Activated CD4-positive, alpha-beta memory T cell treated with anti-CD3 and anti-CD28 coated beads, Interleukin-2, amount 10 ng/mL, durations not matched to agents 7 days and 5 days (primary cell): ENCODE results near the gene ALKBH6. TPM values are rescaled to one million over a fixed set of nuclear protein-coding genes. Genes with fewer than 3 reads are reported as not detected.
"Not testable (repeated sequence)": the region's sequence is repeated elsewhere in the genome, so short reads cannot be mapped to it uniquely, and the experiment has no call there.

ENCODE experiments used
- CTCF ChIA-PET: fragments of 350-600 bp; sonication (Branson Sonifier 250); formaldehyde crosslinking; loops from one replicate; lab custom pipeline; 2021; ENCODE audit warnings: antibody characterized with exemption, inconsistent platforms; lab: Charles Lee
- POLR2A ChIA-PET: fragments of 350-600 bp; sonication (Branson Sonifier 250); formaldehyde crosslinking; loops from one replicate; lab custom pipeline; 2021; ENCODE audit warnings: antibody characterized with exemption; lab: Charles Lee
- DNase-seq: peaks from one replicate; pipeline ENCODE4 v3.0.0-alpha.2; 2020
- H3K27ac Mint-ChIP-seq: one replicate; pipeline ENCODE4 v1.8.0; 2021; ENCODE audit warnings: mild to moderate bottlenecking, mixed read lengths
- H3K27me3 Mint-ChIP-seq: one replicate; pipeline ENCODE4 v1.8.0; 2021; ENCODE audit warnings: mixed read lengths
- H3K36me3 Mint-ChIP-seq: one replicate; pipeline ENCODE4 v1.8.0; 2021; ENCODE audit warnings: low read depth, mixed read lengths
- H3K4me1 Mint-ChIP-seq: one replicate; pipeline ENCODE4 v1.8.0; 2021; ENCODE audit warnings: mixed read lengths
- H3K4me3 Mint-ChIP-seq: one replicate; pipeline ENCODE4 v1.8.0; 2021; ENCODE audit warnings: mild to moderate bottlenecking, mixed read lengths
- H3K9me3 Mint-ChIP-seq: one replicate; pipeline ENCODE4 v1.8.0; 2021; ENCODE audit warnings: mixed read lengths
- total RNA-seq, 2 experiments: library from RNA; stranded (reverse); gene quantifications; one replicate each; pipeline ENCODE4 v1.2.3, GENCODE V29; 2021

Gene ALKBH6
- total RNA-seq, 2 experiments from 2014 or later: 44.7 to 45.4 TPM

DNA sequence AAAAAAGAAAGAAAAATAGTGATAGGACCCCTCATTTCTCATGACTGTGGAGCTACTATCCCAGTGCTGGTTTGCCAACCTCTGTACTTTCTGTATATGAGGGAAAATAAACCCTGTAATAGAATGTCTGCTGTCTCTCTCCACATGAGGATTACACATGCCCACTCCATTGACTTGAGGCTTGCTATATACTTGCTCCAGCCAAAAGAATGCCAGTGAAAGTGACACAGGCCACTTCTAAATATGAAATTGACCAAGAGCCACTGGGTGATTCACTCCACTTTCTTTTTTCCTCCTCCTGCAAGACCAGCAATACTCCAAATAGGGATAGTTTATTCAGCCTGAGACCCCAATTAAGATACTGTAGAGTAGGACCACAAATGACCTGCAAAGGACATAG lies 33.8 kb upstream of the ALKBH6 start:
- peaks cover 13% of the 10 kb centered on the region for H3K4me1 Mint-ChIP-seq
- H3K9me3 Mint-ChIP-seq: no peaks in the 10 kb centered on the region
- CTCF ChIA-PET: no interaction called here
- H3K36me3 Mint-ChIP-seq: peaks cover 7% of the 10 kb centered on the region
- no peak overlapping the region for H3K27ac Mint-ChIP-seq
- POLR2A ChIA-PET: no interaction called here
- no peaks in the 10 kb centered on the region for H3K27me3 Mint-ChIP-seq
- no peak overlapping the region for H3K4me3 Mint-ChIP-seq
- no peak for DNase-seq

DNA sequence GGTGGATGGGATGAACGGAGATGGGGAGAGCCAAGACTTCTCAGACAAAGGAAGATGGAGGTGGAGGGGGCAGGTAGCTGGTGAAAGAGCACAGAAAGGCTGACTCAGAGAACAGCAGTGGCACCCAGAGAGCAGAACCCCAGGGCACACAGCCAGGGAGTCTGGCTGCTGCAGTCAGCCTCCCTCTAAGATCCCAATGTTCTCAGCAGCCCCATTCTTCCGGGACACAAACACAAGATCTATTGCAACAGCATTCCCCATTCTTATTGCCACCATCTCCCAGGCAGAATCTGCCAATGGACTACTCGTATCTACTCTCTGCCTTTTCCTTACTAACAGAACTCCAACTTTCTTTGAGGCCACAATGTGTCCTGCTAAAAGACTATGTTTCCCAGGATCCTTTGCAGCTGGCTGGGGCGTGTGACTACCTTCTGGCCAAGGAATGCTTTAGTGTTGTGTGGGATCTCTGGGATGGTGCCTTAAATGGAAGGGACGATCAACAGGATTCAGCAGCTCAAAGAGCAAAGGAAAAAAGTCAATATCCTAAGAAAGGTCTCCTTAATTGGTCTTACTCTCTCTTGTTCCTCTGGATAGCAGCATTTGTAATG lies 32.5 kb upstream of the ALKBH6 start:
- H3K36me3 Mint-ChIP-seq: peaks cover 7% of the 10 kb centered on the region
- ChIA-PET CTCF (no interaction called here), POLR2A (no interaction called here)
- no peak for DNase-seq
- H3K4me1 Mint-ChIP-seq: peaks cover 7% of the 10 kb centered on the region
- H3K9me3 Mint-ChIP-seq: no peaks in the 10 kb centered on the region
- no peak overlapping the region for H3K27ac Mint-ChIP-seq
- H3K27me3 Mint-ChIP-seq: no peaks in the 10 kb centered on the region
- no peak overlapping the region for H3K4me3 Mint-ChIP-seq

DNA sequence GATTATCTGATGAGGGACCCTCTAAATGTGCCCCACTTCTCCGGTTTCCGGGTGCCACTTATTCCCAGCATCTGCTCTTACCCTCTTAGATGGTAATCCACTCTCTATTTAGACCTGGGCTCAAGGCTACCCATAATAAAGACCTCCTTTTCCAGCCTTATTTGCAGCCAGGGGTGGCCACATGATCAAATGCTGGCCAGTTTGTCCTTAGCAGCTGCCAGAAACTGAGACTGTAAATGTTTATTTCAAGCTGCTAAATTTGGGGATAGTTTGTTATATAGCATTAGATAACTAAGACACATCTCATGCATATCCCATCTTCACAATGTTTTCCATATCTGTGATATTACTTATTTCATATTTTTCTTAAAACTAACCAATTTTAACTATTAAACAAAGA lies 29.9 kb upstream of the ALKBH6 start:
- POLR2A ChIA-PET: no interaction called here
- H3K27me3 Mint-ChIP-seq: no peaks in the 10 kb centered on the region
- no peak overlapping the region for H3K27ac Mint-ChIP-seq
- H3K36me3 Mint-ChIP-seq: peaks cover 10% of the 10 kb centered on the region
- H3K4me1 Mint-ChIP-seq: peaks cover 2% of the 10 kb centered on the region
- no peak overlapping the region for H3K4me3 Mint-ChIP-seq
- no peaks in the 10 kb centered on the region for H3K9me3 Mint-ChIP-seq
- CTCF ChIA-PET: interaction anchor here (0.6 to 1.2 kb wide), 2 partner anchors 10 to 47 kb away, joined by 3 read pairs; partner anchors contain the start of gene THAP8
- no peak for DNase-seq

DNA sequence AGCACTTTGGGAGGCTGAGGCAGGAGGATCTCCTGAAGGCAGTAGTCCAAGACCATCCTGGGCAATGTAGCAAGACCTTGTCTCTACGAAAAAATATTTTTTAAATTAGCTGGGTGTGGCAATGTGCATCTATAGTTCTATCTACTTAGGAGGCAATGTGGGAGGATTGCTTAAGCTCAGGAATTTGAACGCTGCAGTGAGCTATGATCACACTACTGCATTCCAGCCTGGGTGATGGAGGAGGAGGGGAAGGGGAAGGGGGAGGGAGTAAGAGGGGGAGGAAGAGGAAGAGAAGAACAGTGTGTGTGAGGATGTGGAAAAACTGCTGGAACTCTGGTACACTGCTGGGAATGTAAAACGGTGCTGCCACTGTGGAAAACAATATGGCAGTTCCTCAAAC lies 27.8 kb upstream of the ALKBH6 start:
- Mint-ChIP-seq H3K27ac (no peak overlapping the region), H3K4me1 (peaks cover 8% of the 10 kb centered on the region), H3K36me3 (peaks cover 10% of the 10 kb centered on the region), H3K9me3 (no peaks in the 10 kb centered on the region), H3K4me3 (no peak overlapping the region), H3K27me3 (no peaks in the 10 kb centered on the region)
- ChIA-PET POLR2A (no interaction called here), CTCF (no interaction called here)
- no peak for DNase-seq

DNA sequence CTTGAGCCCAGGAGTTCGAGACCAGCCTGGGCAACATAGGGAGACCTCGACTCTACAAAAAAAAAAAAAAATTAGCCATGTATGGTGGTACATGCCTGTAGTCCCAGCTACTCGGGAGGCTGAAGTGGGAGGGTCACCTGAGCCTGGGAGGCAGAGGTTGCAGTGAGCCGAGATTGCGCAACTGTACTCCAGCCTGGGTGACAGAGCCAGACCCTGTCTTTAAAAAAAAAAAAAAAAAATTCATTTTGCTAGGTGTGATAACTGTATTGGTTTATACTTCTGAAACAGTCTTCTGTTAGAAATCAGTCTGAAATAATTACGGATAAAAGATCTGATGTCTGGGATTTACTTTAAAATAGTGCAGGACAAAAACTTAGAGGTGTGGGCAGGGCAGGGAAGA lies 27.1 kb upstream of the ALKBH6 start:
- H3K4me1 Mint-ChIP-seq: peaks cover 14% of the 10 kb centered on the region
- DNase-seq, H3K27me3 Mint-ChIP-seq, H3K36me3 Mint-ChIP-seq, H3K4me3 Mint-ChIP-seq, CTCF ChIA-PET, H3K27ac Mint-ChIP-seq, H3K9me3 Mint-ChIP-seq, POLR2A ChIA-PET: not testable (repeated sequence)

DNA sequence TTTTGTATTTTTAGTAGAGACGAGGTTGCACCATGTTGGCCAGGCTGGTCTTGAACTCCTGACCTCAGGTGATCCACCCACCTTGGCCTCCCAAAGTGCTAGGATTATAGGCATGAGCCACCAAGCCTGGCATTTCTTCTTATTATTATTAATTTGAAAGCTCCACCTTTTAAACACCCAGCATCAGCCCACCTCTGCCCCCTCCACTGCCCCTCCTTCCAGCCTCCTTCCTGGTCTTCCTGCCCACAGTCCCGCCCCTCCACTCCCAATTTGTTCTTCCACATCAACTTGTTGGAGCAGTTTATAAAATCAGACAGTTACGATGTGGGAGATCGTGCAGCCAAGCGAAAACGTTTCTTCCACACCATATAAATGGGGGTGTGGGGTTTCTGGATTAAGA lies 26.5 kb upstream of the ALKBH6 start:
- Mint-ChIP-seq H3K4me3 (no peak overlapping the region), H3K4me1 (peaks cover 20% of the 10 kb centered on the region), H3K27me3 (no peaks in the 10 kb centered on the region), H3K27ac (no peak overlapping the region), H3K36me3 (peaks cover 3% of the 10 kb centered on the region), H3K9me3 (no peaks in the 10 kb centered on the region)
- ChIA-PET CTCF (no interaction called here), POLR2A (no interaction called here)
- no peak for DNase-seq

DNA sequence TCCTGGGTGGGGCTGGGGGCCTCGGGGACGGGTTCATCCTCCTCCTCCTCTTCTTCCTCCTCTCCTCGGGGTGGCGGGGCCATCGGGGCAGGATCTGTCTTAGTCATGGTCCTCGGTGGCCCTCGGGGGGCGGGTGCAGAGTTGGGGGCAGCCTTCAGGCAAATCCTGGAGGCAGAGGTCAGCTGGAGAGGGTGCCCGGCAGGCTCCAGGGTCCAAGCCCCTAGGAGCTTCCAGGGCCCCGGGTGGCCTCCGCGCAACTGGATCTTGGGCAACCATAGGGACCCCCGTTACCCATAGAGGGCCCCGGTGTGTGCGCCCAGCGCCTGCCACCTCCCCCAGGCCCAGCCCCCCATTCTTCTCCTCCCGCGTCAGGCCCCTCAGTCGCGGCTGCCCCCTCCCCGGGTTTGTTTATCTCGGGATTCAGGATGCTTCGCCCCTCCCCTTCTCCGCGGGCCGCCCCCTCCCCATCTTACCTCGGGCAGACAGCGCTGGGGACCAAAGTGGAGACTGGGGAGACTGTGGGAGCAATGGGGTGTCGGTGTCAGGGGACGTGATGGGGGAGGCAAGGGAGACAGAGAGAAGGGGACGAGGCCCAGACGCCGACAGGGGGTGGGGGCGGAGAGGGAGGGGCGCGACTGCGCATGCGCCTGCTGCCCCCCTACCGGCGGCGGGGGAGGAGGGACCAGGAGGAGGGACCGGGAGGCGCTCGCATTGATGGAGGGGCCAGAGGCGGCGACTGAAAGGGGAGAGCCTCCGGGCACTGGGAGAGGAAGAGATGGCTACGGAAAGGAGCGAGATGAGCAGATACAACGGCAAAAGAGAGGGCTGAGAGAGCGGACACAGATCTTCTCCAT lies 18.5 kb upstream of the ALKBH6 start, which contains the start of gene CLIP3:
Gene CLIP3 (minus strand): TSS at position 623 of the 854 bp plus-strand sequence. CDS start 516 bp downstream, at position 107.
- no peak within 1 kb of the TSS for H3K27ac Mint-ChIP-seq
- peaks cover 13% of the 10 kb centered on the region for H3K36me3 Mint-ChIP-seq
- H3K4me1 Mint-ChIP-seq: peaks cover 44% of the 10 kb centered on the region
- DNase-seq: no peak
- ChIA-PET CTCF (no interaction called here), POLR2A (no interaction called here)
- H3K27me3 Mint-ChIP-seq: no peaks in the 10 kb centered on the region
- H3K9me3 Mint-ChIP-seq: no peaks in the 10 kb centered on the region
- peak within 1 kb of the TSS; percentile 29 for H3K4me3 Mint-ChIP-seq

DNA sequence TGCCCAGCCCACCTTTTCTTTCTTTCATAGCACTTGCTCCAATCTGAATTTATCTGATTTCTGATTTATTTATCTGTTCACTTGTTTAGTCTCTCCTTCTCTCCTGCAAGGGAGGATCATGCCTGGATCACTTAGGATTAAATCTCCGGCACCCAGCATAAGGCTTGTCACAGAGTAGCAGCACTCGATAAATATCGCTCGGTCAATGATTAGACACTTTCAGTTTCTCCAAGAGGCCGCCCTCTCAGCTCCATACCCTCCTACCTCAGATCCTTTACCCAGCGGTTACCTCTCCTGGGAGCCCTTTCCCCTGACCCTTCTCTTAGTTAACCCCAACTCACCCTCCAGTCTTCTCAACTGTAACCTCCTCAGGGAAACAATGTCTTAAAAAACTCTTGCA lies 17.3 kb upstream of the ALKBH6 start:
- ChIA-PET POLR2A (no interaction called here), CTCF (no interaction called here)
- Mint-ChIP-seq H3K27me3 (no peaks in the 10 kb centered on the region), H3K4me3 (no peak overlapping the region), H3K9me3 (no peaks in the 10 kb centered on the region), H3K27ac (no peak overlapping the region), H3K36me3 (peaks cover 15% of the 10 kb centered on the region), H3K4me1 (peaks cover 34% of the 10 kb centered on the region)
- DNase-seq: no peak

DNA sequence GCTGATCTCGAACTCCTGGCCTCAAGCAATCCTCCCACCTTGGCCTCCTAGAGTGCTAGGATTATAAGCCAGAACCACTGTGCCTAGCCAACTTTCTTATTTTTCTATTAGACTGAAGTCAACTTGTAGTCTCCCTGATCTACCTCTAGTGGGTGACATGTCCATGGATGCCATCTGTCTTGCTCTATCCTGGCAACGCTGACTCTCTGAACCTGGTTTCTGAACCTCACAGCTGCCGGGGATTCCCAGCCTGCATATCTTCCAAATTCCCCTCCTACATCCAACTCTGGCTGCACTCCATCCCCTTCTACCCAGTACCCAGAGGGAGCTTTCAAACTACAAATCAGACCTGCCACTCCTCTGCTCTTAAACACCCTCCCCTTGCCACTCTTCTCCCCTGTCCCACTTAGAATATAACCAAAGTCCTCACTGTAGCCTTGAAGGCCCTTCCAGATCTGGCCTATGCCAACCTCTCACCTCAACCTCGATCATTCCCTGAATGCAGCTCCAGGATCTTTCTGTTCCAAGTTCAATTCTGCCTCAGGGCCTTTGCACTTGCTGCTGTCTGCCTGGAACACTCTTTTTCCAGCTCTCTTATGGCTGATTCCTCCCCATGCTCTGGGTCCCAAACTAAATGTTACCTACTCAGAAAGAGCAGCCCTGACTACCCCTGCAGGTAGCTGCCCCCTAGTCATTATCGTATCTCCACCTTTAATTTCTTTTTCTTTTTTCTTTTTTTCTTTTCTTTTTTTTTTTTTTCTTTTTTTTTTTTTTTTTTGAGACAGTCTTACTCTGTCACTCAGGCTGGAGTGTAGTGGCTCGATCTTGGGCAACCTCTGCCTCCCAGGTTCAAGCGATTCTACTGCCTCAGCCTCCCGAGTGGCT lies 16.5 kb upstream of the ALKBH6 start:
- Mint-ChIP-seq H3K36me3 (peaks cover 15% of the 10 kb centered on the region), H3K27ac (no peak overlapping the region)
- POLR2A ChIA-PET: no interaction called here

DNA sequence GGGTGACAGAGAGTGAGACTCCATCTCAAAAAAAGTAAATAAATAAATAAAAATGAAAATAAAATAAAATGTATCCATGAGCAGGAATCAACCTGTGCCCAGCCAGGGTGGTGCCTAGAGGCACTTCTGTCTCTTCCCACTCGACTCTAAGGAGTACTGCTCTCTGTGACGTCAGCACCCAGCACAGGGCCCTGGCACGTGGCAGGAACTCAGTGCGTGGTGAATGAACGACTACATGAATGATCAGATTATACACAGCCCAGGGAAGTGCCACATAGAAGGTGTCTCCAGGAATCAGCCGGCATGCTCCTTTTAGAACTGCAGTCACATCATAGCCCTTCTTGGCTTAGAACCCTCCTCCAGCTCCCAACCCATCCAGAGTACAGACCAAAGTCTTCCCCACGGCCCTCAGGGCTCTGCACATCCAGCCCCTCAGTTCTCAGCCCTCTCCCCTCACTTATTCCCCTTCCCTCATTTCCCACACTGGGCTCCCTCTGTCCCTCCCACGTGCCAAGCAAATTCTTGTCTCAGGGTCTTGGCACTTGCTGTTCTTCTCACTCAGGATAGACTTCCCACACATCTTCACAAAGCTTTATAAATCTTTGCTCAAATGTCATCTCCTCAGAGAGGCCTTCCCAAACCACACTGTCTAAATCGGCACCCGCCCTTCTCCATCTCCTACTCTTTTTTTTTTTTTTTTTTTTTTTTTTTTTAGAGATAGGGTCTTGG lies 14.5 kb upstream of the ALKBH6 start:
- no peak for DNase-seq
- H3K27ac Mint-ChIP-seq: no peak overlapping the region
- POLR2A ChIA-PET: no interaction called here

More for the DNA sequence above, 16.5 kb upstream of the ALKBH6 start:
- H3K9me3 Mint-ChIP-seq: no peaks in the 10 kb centered on the region
- H3K4me3 Mint-ChIP-seq: no peak overlapping the region
- CTCF ChIA-PET: interaction anchor here (1.5 kb wide), 1 partner anchor 24 kb away, joined by 4 read pairs; the partner anchor contains the start of gene THAP8
- H3K27me3 Mint-ChIP-seq: no peaks in the 10 kb centered on the region
- no peak for DNase-seq
- H3K4me1 Mint-ChIP-seq: peaks cover 26% of the 10 kb centered on the region

DNA sequence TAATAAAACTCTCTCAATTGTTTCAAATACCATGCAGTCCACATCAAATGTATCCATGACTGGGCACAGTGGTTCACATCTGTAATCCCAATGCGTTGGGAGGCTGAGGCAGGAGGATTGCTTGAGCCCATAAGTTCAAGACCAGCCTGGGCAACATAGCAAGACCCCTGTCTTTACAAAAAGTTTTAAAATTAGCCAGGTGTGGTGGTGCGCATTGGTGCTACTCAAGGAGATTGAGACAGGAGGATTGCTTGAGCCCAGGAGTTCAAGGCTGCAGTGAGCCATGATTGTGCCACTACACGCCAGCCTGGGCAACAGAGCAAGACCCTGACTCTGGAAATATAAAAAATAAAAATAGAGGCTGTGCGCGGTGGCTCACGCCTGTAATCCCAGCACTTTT lies 13.7 kb upstream of the ALKBH6 start:
- CTCF ChIA-PET: no interaction called here
- no peak overlapping the region for H3K27ac Mint-ChIP-seq
- POLR2A ChIA-PET: no interaction called here
- no peak overlapping the region for H3K4me3 Mint-ChIP-seq
- no peak for DNase-seq
- H3K9me3 Mint-ChIP-seq: no peaks in the 10 kb centered on the region
- peaks cover 3% of the 10 kb centered on the region for H3K4me1 Mint-ChIP-seq
- H3K27me3 Mint-ChIP-seq: no peaks in the 10 kb centered on the region
- H3K36me3 Mint-ChIP-seq: peaks cover 13% of the 10 kb centered on the region

More for the DNA sequence above, 14.5 kb upstream of the ALKBH6 start:
- H3K4me3 Mint-ChIP-seq: no peak overlapping the region
- H3K4me1 Mint-ChIP-seq: peaks cover 8% of the 10 kb centered on the region
- no peaks in the 10 kb centered on the region for H3K27me3 Mint-ChIP-seq
- H3K36me3 Mint-ChIP-seq: peaks cover 7% of the 10 kb centered on the region
- H3K9me3 Mint-ChIP-seq: no peaks in the 10 kb centered on the region
- CTCF ChIA-PET: interaction anchor here (0.6 kb wide), 1 partner anchor 449 kb away, joined by 3 read pairs; no protein-coding TSS in a partner anchor

DNA sequence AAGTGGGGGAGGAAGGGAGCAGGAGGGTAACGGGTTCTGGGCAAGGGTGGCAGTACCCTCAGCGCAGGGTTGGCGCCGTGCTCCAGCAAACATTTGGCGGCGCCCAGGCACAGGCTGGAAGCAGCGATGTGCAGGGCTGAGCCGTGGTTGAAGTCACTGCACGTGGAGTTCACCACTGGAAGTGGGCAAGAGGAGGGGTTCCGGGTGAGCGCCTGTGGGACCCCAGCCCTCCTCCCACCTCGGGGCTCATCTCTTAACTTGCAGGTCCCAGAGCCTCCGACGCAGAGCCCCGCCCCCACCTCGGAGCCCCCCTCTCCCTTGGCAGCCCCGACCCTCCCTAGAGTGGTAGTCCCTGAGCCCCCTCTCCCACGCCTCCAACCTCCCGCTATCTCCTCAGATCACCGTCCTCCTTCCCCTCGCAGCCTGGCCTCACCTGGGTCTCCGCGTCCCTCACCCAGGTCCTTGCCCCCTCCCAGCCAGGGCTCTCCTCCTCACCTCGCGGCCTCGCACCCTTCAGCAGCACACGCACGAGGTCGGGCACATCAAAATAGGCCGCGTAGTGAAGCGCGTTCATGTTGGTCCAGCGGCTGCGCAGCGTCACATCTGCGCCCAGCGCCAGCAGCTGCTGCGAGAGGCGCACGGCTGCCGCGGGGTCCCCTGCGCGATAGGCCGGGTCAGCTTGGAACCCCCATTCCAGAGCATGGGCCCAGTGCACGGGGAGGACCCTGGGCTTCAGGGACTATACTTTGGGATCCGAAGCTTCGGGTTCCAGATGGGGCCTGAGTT lies 12.3 kb upstream of the ALKBH6 start:
- no peaks in the 10 kb centered on the region for H3K4me1 Mint-ChIP-seq
- DNase-seq: no peak
- H3K36me3 Mint-ChIP-seq: peaks cover 14% of the 10 kb centered on the region
- no peaks in the 10 kb centered on the region for H3K9me3 Mint-ChIP-seq
- no peak overlapping the region for H3K4me3 Mint-ChIP-seq
- ChIA-PET POLR2A (no interaction called here), CTCF (no interaction called here)
- no peaks in the 10 kb centered on the region for H3K27me3 Mint-ChIP-seq
- peak overlapping the region; percentile 11 for H3K27ac Mint-ChIP-seq
